Measurements from ENCODE around the gene PGC. TPM values are rescaled to one million over a fixed set of nuclear protein-coding genes. Genes with fewer than 3 reads are reported as not detected.

The PGC gene
- total RNA-seq, 1 experiment from 2014 or later = 0.63 TPM

- TF ChIP-seq ATF2 (CRISPR knock-in tag; IDR thresholded peaks at IDR 0.05; ENCODE audit: borderline replicate concordance, low read depth) (no peak), NR1H2 (CRISPR knock-in tag; IDR thresholded peaks at IDR 0.05) (no peak)
Measured at GRCh38 chr6:41790045-41790444, 42.8 kb upstream of the PGC start (continued).

- peaks cover 18% of the 10 kb centered on the region for H3K27me3 Mint-ChIP-seq (ENCODE audit: low read depth)
- TF ChIP-seq NR3C1 (CRISPR knock-in tag; conservative IDR thresholded peaks at IDR 0.05; ENCODE audit: low read depth) (no peak), ATF3 (CRISPR knock-in tag; conservative IDR thresholded peaks at IDR 0.05) (no peak), HMGA2 (CRISPR knock-in tag; IDR thresholded peaks at IDR 0.05) (no peak), ZNF512 (CRISPR knock-in tag; IDR thresholded peaks at IDR 0.05; ENCODE audit: borderline replicate concordance) (no peak), ELF4 (CRISPR knock-in tag; IDR thresholded peaks at IDR 0.05; ENCODE audit: low read depth) (no peak), JAZF1 (CRISPR knock-in tag; IDR thresholded peaks at IDR 0.05) (no peak), KAT7 (CRISPR knock-in tag; IDR thresholded peaks at IDR 0.05; ENCODE audit: borderline replicate concordance) (no peak)
- ATAC-seq = no peak
- peaks cover 29% of the 10 kb centered on the region for H3K36me3 Mint-ChIP-seq
- CTCF ChIA-PET = no interaction called here
- H3K27ac Mint-ChIP-seq = no peak overlapping the region
- H3K9me3 Mint-ChIP-seq = no peaks in the 10 kb centered on the region
- DNase-seq (ENCODE audit: low spot score) = no peak
- H3K4me1 Mint-ChIP-seq = peaks cover 20% of the 10 kb centered on the region
- POLR2A ChIA-PET = no interaction called here
- peak overlapping the region; percentile 96 for H3K4me3 Mint-ChIP-seq
Measured at GRCh38 chr6:41789390-41789724, 42.2 kb upstream of the PGC start.

- Mint-ChIP-seq H3K36me3 (peaks cover 26% of the 10 kb centered on the region), H3K4me3 (peak within 1 kb of the TSS; percentile 96), H3K27ac (peak within 1 kb of the TSS; percentile 97), H3K27me3 (ENCODE audit: low read depth) (peaks cover 38% of the 10 kb centered on the region), H3K9me3 (no peaks in the 10 kb centered on the region), H3K4me1 (peaks cover 22% of the 10 kb centered on the region)
- ChIA-PET POLR2A (interaction anchor here (0.7 to 2.0 kb wide), 8 partner anchors 53 to 262 kb away, joined by 3 to 9 read pairs (median 4); partner anchors contain the start of genes BYSL, MED20 and TAF8), CTCF (interaction anchor here (0.6 to 4.7 kb wide), 69 partner anchors 9 to 776 kb away, joined by 3 to 71 read pairs (median 5); partner anchors contain the start of genes BYSL, C6orf132, CCND3 and MED20)
- peak; percentile 74 for ATAC-seq
- DNase-seq (ENCODE audit: low spot score) = peak; percentile 96
- peak; percentile 82 for TF ChIP-seq FOXK1 (CRISPR knock-in tag; IDR thresholded peaks at IDR 0.05)
- TF ChIP-seq ZNF396 (CRISPR knock-in tag; IDR thresholded peaks at IDR 0.05; ENCODE audit: borderline replicate concordance) = no peak
- 0 out of 2 replicates have a peak, but pooled peaks have one; percentile 60 for TF ChIP-seq ETV6 (CRISPR knock-in tag; IDR thresholded peaks at IDR 0.05)
- no peak for TF ChIP-seq MXD4 (CRISPR knock-in tag; IDR thresholded peaks at IDR 0.05; ENCODE audit: borderline replicate concordance)
- peak; percentile 98 for TF ChIP-seq CREM (CRISPR knock-in tag; IDR thresholded peaks at IDR 0.05)
- TF ChIP-seq ZNF532 (CRISPR knock-in tag; IDR thresholded peaks at IDR 0.05; ENCODE audit: borderline replicate concordance) = no peak
- TF ChIP-seq USF2 (CRISPR knock-in tag; IDR thresholded peaks at IDR 0.05) = no peak
- peak; percentile 68; the same call in 1 of the 2 replicates for TF ChIP-seq GABPB1 (CRISPR knock-in tag; IDR thresholded peaks at IDR 0.05)
- 0 out of 2 replicates have a peak, but pooled peaks have one; percentile 39 for TF ChIP-seq MLX (CRISPR knock-in tag; IDR thresholded peaks at IDR 0.05)
- TF ChIP-seq NR2C2 (CRISPR knock-in tag; IDR thresholded peaks at IDR 0.05) = no peak
- TF ChIP-seq ZNF138 (CRISPR knock-in tag; conservative IDR thresholded peaks at IDR 0.05) = no peak
- TF ChIP-seq FOXJ3 (CRISPR knock-in tag; IDR thresholded peaks at IDR 0.05; ENCODE audit: borderline replicate concordance) = no peak
- TF ChIP-seq ATF1 (CRISPR knock-in tag; IDR thresholded peaks at IDR 0.05) = peak; percentile 85; the same call in 1 of the 2 replicates
- TF ChIP-seq KAT7 (CRISPR knock-in tag; IDR thresholded peaks at IDR 0.05; ENCODE audit: borderline replicate concordance) = no peak
- no peak for TF ChIP-seq NFATC4 (CRISPR knock-in tag; IDR thresholded peaks at IDR 0.05)
Measured at GRCh38 chr6:41787219-41787917, 40.2 kb upstream of the PGC start, which contains the start of gene TOMM6. Gene TOMM6 (plus strand): TSS chr6:41787694. CDS start chr6:41787698, 4 bp downstream.
